AG04450 (cell line): ENCODE measurements around the gene ALDH16A1. TPM values are rescaled to one million over a fixed set of nuclear protein-coding genes. Genes with fewer than 3 reads are reported as not detected.
A peak's percentile ranks its signal among the peaks of the same experiment; 100 is the strongest.

Source experiments
- CTCF ChIA-PET: fragments of 300-600, 350-600 bp; formaldehyde crosslinking; extraction: SDS; loops from one replicate; lab custom pipeline; 2022; ENCODE audit warnings: antibody characterized with exemption, inconsistent platforms; lab: Charles Lee
- POLR2A ChIA-PET: fragments of 350-600 bp; formaldehyde crosslinking; extraction: SDS; loops from one replicate; lab custom pipeline; 2021; ENCODE audit warnings: antibody characterized with exemption, inconsistent platforms; lab: Yijun Ruan, JAX
- DNase-seq: peaks from one replicate; pipeline ENCODE4 v3.0.0-alpha.2; 2011; ENCODE audit warnings: low read depth, low spot score
- H3K27ac ChIP-seq: one replicate; pipeline ENCODE4 v1.5.1; 2012; ENCODE audit warnings: low read depth, low read length, control low read depth
- H3K27me3 ChIP-seq: one replicate; pipeline ENCODE4 v1.6.0; 2012; ENCODE audit warnings: low read length; ENCODE audit not compliant: control insufficient read depth, insufficient read depth
- H3K4me3 ChIP-seq: 2 replicates; pipeline ENCODE4 v1.5.1; 2011; ENCODE audit warnings: mild to moderate bottlenecking, low read depth, low read length, control low read depth
- H3K9me3 ChIP-seq: 2 replicates; pipeline ENCODE4 v1.5.1; 2012; ENCODE audit warnings: low read length; ENCODE audit not compliant: control insufficient read depth, insufficient read depth
- polyA plus RNA-seq: library from polyadenylated mRNA; depleted of rRNA; stranded (reverse); fragments of >200 nt; gene quantifications from 2 replicates; pipeline ENCODE4 v1.2.3, GENCODE V29; 2011
- TF ChIP-seq, protein P1 (sequence below): IDR thresholded peaks from 2 replicates; pipeline ENCODE4 v1.5.1; 2011; ENCODE audit warnings: low read depth, low read length, control low read depth, inconsistent platforms

Gene ALDH16A1
- polyA plus RNA-seq, 1 experiment = 4.1 TPM

- TF ChIP-seq, protein P1, sequence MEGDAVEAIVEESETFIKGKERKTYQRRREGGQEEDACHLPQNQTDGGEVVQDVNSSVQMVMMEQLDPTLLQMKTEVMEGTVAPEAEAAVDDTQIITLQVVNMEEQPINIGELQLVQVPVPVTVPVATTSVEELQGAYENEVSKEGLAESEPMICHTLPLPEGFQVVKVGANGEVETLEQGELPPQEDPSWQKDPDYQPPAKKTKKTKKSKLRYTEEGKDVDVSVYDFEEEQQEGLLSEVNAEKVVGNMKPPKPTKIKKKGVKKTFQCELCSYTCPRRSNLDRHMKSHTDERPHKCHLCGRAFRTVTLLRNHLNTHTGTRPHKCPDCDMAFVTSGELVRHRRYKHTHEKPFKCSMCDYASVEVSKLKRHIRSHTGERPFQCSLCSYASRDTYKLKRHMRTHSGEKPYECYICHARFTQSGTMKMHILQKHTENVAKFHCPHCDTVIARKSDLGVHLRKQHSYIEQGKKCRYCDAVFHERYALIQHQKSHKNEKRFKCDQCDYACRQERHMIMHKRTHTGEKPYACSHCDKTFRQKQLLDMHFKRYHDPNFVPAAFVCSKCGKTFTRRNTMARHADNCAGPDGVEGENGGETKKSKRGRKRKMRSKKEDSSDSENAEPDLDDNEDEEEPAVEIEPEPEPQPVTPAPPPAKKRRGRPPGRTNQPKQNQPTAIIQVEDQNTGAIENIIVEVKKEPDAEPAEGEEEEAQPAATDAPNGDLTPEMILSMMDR = peak; percentile 96
- DNase-seq = no peak
- POLR2A ChIA-PET = interaction anchor here (0.6 kb wide), 1 partner anchor 374 kb away, joined by 4 read pairs; no protein-coding TSS in a partner anchor
- Histone ChIP-seq H3K27ac (peak within 1 kb of the TSS; percentile 11), H3K9me3 (peaks cover 4% of the 10 kb centered on the region; the same call in 1 of the 2 replicates), H3K27me3 (no peaks in the 10 kb centered on the region), H3K4me3 (peak within 1 kb of the TSS; percentile 72)
- CTCF ChIA-PET = interaction anchor here (0.7 to 2.0 kb wide), 14 partner anchors 9 to 205 kb away, joined by 3 to 30 read pairs (median 5); partner anchors contain the start of genes ALDH16A1, PIH1D1, RPS11 and RRAS
These were observed 21.0 kb downstream of the ALDH16A1 start, which contains the start of gene FLT3LG for GRCh38 chr19:49473868-49474541. FLT3LG (plus strand) TSS chr19:49474215; CDS start chr19:49474640, 425 bp downstream.

DNA sequence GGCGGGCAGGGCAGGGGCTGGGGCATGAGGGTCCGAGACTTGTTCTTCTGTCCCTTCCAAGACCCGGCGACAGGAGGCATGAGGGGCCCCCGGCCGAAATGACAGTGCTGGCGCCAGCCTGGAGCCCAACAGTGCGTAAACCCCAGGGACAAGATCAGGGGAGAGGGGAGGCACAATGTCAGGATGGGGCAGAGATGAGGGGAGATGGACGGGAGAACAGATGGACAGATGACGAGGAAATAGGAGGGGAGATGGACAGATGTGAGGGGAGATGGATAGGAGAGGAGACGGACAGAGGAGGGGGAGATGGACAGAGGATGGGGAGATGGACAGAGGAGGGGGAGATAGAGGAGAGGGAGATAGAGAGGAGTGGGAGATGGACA lies 21.5 kb downstream of the ALDH16A1 start:
- H3K27ac ChIP-seq = peak overlapping the region; percentile 11

DNA sequence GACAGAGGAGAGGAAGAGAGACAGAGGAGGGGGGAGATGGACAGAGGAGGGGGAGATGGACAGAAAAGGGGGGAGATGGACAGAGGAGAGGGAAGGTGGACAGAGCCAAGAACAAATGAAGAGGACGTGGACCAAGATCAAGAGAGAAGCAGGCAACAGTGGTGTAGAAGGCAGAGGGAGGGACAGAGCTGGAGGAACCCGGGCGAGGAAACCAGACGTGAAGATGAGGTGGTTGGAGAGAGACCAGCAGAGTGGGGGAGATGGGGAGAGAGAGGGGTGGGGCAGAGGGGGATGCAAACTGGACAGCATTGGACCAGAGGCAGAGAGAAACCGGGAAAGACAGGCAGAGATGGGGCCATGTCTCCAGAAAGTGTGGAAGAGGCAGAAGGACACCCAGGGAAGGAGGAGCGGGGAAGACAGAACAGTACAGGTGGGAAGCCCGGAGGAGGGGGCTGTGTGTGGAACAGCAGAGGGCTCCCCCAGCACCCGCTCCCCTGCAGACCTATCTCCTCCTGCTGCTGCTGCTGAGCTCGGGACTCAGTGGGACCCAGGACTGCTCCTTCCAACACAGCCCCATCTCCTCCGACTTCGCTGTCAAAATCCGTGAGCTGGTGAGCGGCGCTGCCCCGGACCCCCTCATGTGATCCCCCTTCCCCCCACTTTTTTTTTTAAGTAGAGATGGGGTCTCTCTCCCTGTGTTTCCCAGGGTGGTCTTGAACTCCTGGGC lies 22.3 kb downstream of the ALDH16A1 start:
- ChIA-PET CTCF (interaction anchor here (0.6 to 1.9 kb wide), 3 partner anchors 17 to 137 kb away, joined by 3 to 6 read pairs (median 6); no protein-coding TSS in a partner anchor), POLR2A (interaction anchor here (0.5 to 0.6 kb wide), 2 partner anchors 87 to 294 kb away, joined by 5 to 8 read pairs; partner anchors contain the start of gene KASH5)
- Histone ChIP-seq H3K4me3 (no peak overlapping the region), H3K27ac (no peak overlapping the region), H3K27me3 (no peaks in the 10 kb centered on the region), H3K9me3 (peaks cover 7% of the 10 kb centered on the region; the same call in 1 of the 2 replicates)
- DNase-seq = no peak
- TF ChIP-seq, protein P1 = no peak

More for the DNA sequence above, 21.5 kb downstream of the ALDH16A1 start:
- peaks cover 4% of the 10 kb centered on the region; the same call in 1 of the 2 replicates for H3K9me3 ChIP-seq
- ChIA-PET POLR2A (no interaction called here), CTCF (no interaction called here)
- no peaks in the 10 kb centered on the region for H3K27me3 ChIP-seq
- peak overlapping the region; percentile 72 for H3K4me3 ChIP-seq
- TF ChIP-seq, protein P1 = no peak
- no peak for DNase-seq

- Histone ChIP-seq H3K27ac (no peak overlapping the region), H3K4me3 (no peak overlapping the region), H3K9me3 (peaks cover 8% of the 10 kb centered on the region; the same call in 1 of the 2 replicates), H3K27me3 (no peaks in the 10 kb centered on the region)
- ChIA-PET CTCF (interaction anchor here (0.6 to 1.9 kb wide), 7 partner anchors 18 to 187 kb away, joined by 3 to 6 read pairs (median 3); no protein-coding TSS in a partner anchor), POLR2A (interaction anchor here (1.5 kb wide), 1 partner anchor 20 kb away, joined by 3 read pairs; the partner anchor contains the start of gene RPS11)
- DNase-seq = no peak
- TF ChIP-seq, protein P1 = peak; percentile 59
These were observed 23.2 kb downstream of the ALDH16A1 start for GRCh38 chr19:49475995-49476880.
